Activated CD8-positive, alpha-beta memory T cell treated with anti-CD3 and anti-CD28 coated beads, Interleukin-2, amount 50 U/mL, for 48 hours (primary cell): ENCODE measurements around the gene TUBB.

Experiments used
- DNase-seq: peaks from one replicate; pipeline ENCODE4 v3.0.0-alpha.2; 2020

The TUBB gene

GRCh38 chr6:30719791-30720737 is at the start of gene TUBB:
TUBB (plus strand) TSS chr6:30720352; CDS start chr6:30720507, 155 bp downstream.
- peak; percentile 96 for DNase-seq

DNA sequence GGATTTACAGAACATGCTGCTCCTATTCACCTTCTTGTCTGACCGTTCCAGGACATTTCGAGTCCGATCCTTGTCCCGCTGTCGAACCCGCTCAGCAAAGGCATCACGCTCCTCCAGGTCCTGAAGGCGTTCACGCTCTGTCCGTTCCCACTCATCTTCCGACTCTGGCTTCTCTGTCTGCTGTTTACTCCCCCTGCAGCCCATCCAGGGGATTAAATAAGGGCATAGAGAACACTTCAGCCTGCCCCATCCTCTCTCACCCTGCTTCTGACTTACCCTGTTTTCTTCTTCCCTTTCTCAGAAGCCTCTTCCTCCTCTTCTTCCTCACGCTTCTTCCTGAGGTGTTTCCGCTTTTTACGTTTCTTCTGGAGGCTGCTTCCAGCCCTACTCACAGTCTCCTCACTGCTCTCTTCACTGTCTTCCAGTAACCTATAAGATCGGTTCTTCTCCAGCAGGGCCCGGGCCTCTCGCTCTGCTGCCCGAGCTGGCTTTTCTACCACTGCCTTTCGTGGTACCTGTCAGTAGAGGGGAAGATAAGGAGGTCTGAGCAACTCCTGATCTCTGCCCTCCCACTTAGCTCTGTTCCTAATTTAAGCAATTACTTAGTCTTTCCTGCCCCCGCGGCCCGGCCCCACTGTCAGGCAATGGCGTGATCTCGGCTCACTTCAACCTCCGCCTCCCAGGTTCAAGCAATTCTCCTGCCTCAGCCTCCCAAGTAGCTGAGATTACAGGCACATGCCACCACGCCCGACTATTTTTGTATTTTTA is 49.2 kb upstream of the TUBB start:
- no peak for DNase-seq

GRCh38 chr6:30672445-30673253 is 47.5 kb upstream of the TUBB start, which contains the start of gene DHX16:
DHX16 (minus strand) TSS chr6:30673006; CDS start chr6:30672841, 165 bp downstream.
- DNase-seq = peak; percentile 91

DNA sequence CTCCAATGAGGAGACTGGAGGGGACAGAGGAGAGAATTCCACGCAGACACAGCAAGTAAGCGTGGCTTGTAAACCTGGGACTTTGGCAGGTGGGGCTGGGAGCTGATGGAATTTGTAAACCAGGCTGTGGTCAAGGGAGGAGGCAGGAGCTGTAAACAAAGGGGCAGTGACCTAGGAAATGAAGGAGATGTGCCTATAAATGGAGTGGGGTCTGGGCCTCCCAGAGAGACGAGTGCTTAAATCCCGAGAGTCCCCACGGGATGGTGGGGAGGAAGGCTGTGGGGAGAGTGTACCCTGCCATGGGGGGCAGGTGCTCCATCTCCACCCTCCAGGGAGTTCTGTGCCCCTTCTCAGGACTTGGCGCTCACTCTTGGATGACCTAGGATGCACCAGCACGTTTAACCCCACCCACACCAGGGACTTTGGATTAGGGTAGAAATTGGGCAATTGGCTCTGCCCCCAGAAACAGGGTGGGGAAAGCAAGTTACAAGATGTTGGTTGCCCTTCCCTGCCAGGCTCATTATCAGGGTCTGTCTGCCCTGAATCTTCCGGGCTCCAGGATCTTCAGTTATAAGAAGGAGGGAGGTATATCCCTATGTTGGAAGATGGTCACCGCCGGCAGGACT is 43.4 kb upstream of the TUBB start:
- no peak for DNase-seq

- peak; percentile 99 for DNase-seq
Observed at GRCh38 chr6:30678964-30679726, 41.0 kb upstream of the TUBB start.

DNA sequence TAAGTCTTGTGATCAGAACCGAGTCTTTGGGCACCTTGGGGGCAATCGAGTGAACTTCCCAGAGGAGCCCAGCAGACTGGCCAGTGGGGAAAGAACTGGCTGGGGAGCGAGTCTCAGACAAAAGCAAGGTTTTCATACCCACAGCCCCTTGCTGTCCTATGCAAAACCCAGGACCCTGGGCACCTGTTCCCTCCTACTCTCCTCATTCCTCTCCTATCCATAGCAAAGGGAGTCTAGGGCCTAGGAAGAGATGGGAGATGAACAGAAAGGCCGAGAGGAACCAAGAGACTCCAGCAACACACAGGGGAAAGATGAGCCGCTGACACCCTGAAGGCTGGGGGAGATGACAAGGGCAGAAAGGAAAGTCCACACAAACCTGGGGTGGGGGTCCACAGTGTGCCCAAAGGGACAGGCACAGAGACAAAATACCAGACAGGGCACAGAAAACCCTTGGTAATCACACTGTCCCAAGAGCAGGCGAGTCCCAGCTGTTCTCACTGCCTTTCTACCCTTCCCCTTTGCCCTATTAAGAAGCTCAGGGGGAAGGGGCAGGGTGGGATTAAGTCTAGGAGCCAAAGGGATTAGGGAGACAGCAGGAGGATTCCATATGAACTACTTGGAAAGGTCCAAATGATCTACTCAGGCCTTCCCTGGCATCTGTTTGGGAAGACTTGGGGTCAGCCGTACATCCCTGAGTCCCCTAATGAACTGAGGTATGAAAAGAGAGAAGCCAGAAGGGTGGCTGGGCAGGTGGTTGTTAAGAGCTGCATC is 40.2 kb upstream of the TUBB start:
- DNase-seq = no peak

DNA sequence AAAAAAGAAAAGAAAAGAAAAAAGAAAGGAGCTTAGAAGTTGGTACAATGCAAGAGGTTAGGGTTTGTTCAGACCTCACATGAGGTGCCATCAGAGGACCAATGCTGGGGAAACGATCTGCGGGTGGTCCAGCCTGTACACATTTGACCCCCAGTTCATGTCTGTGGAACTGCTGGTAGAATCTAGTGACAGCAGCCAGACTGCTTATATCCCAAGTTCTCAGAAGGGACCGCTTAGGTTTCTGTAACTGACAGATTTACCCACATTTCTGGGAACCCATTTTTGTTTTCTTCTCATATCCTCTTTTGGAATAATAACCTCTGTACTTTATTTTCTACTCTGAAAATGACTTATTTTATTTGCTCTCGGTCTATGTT is 38.4 kb upstream of the TUBB start:
- no peak for DNase-seq

DNA sequence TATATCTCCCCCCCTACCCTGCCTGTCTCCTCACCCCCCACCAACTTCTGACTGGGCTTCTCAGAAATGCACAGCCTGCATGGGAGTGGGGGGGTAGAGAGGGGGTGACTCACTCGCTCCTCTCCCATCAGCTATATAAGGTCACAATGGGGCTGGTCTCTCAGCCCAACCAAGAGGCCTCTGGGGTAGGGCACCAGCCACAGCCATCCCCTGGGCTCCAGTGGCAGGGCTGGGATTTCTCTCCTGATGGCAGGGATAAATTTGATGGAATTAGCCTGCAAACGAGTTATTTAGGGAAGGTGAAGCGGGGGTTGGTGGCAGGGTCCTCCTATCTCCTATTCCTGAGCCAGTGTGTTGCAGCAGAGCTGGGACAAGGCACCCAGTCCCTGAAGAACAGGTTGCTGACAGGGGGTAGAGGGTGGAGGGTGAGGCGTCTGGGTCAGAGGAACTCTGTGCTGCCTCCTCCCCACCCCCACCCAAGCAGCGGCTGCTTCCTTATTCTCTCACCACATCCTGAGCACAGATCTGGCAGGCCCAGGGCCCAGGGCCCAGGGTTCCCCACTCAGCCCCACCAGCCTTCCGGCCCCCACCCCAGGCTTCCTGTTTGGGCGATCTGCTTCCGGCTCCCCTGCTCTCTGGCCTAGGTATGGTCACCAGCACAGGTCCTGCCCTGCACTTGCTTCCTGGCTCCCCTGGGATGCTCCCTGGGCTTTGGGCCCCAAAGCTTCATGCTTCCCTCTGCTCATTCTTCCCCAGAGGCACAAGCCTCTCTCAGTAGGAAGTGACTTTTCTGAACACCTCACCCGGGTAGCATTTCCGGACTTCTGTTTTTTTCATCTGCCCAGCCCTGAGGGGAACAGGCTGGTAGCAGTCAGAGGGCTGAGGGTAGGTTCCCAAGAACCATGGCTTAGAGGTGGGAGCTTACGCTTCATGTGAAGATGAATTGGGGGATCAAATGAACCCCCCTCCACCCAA is 37.7 kb upstream of the TUBB start:
- peak; percentile 90 for DNase-seq

GRCh38 chr6:30683183-30683979 is 36.8 kb upstream of the TUBB start:
- DNase-seq = no peak

- DNase-seq = no peak
Observed at GRCh38 chr6:30683980-30684338, 36.2 kb upstream of the TUBB start.

GRCh38 chr6:30684386-30685156 is 35.6 kb upstream of the TUBB start:
- peak; percentile 71 for DNase-seq

- DNase-seq = peak; percentile 63
Observed at GRCh38 chr6:30685157-30686008, 34.8 kb upstream of the TUBB start.

GRCh38 chr6:30686009-30686907 is 33.9 kb upstream of the TUBB start, which contains the start of gene PPP1R18:
PPP1R18 (minus strand) TSS chr6:30686645; CDS start chr6:30686018, 627 bp downstream.
- DNase-seq = peak; percentile 89

DNA sequence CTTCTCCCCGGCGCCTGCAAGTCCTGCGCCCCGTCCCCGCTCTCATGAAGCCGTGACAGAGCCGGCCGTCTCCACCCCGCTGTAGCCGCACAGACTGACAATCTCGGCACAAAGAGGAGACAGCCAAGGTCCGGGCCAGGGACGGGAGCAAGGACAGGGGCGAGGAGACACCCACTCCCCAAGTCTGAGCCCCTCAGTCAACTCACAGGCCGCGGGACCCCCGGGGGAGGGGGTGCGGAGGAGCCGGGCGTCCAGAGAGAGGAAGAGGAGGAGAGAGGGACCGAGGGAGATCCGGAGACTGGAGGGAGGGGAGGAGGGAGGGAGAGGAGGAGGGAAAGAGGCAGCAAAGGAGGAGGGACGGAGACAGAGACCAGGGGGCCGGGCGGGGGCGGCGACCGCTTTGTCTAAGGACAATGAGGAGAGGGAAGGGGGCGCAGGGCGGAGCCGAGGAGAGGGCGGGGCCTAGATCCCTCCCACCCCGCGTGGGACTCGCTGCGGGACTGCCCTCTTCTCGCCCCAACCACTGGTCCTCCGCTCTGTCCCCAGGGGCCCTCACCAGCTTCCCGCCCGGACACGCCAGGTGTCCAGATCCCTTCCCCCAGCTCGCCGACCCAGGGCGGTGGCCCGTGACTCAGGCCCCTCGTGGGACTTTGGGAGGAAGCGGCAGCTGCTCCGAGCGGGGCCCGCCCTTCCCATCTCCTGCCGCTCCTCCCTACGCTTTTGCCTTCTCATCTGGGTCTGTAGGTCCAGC is 33.1 kb upstream of the TUBB start:
- peak; percentile 90 for DNase-seq
